Chondrocyte (in vitro differentiated cells): ENCODE results near the gene PRODH2. TPM values are rescaled to one million over a fixed set of nuclear protein-coding genes. Genes with fewer than 3 reads are reported as not detected.

Experiments used
- DNase-seq: peaks from one replicate; pipeline ENCODE4 v3.0.0; 2021; ENCODE audit warnings: mixed read lengths, low spot score
- H3K27ac Mint-ChIP-seq: one replicate; pipeline ENCODE4 v1.8.0; 2021; ENCODE audit warnings: mild to moderate bottlenecking, moderate library complexity, mixed read lengths; ENCODE audit not compliant: unreplicated experiment
- H3K27me3 Mint-ChIP-seq: 2 replicates; pipeline ENCODE4 v1.8.0; 2021; ENCODE audit warnings: low read depth, mixed read lengths
- H3K36me3 Mint-ChIP-seq: 2 replicates; pipeline ENCODE4 v1.8.0; 2021; ENCODE audit warnings: low read depth, mixed read lengths
- H3K4me1 Mint-ChIP-seq: 2 replicates; pipeline ENCODE4 v1.8.0; 2021; ENCODE audit warnings: low read depth, mild to moderate bottlenecking, mixed read lengths
- H3K4me3 Mint-ChIP-seq: one replicate; pipeline ENCODE4 v1.8.0; 2021; ENCODE audit warnings: mild to moderate bottlenecking, moderate library complexity, mixed read lengths; ENCODE audit not compliant: unreplicated experiment
- H3K9me3 Mint-ChIP-seq: 2 replicates; pipeline ENCODE4 v1.8.0; 2021; ENCODE audit warnings: low read depth, mixed read lengths
- CTCF ChIP-seq: fragments of 200-600 bp; sonication (generic); IDR thresholded peaks from 2 replicates; pipeline ENCODE4 v1.5.0; 2021; ENCODE audit warnings: antibody characterized with exemption, mild to moderate bottlenecking, moderate library complexity
- total RNA-seq: library from RNA; stranded (reverse); gene quantifications from 3 replicates; pipeline ENCODE4 v1.2.1, GENCODE V29; 2021

Gene PRODH2
- total RNA-seq, 1 donor from 2014 or later = not detected

GRCh38 chr19:35793381-35794165 is 19.1 kb downstream of the PRODH2 start:
- Mint-ChIP-seq H3K4me1 (no peaks in the 10 kb centered on the region), H3K27ac (no peak overlapping the region), H3K9me3 (no peaks in the 10 kb centered on the region), H3K4me3 (no peak overlapping the region), H3K27me3 (peaks cover 17% of the 10 kb centered on the region), H3K36me3 (no peaks in the 10 kb centered on the region)
- no peak for TF ChIP-seq CTCF
- no peak for DNase-seq

- DNase-seq = no peak
Observed at GRCh38 chr19:35792888-35793287, 19.8 kb downstream of the PRODH2 start.

GRCh38 chr19:35792312-35792711 is 20.3 kb downstream of the PRODH2 start:
- Mint-ChIP-seq H3K27me3 (peaks cover 12% of the 10 kb centered on the region), H3K4me1 (no peaks in the 10 kb centered on the region), H3K36me3 (no peaks in the 10 kb centered on the region), H3K9me3 (no peaks in the 10 kb centered on the region), H3K27ac (no peak overlapping the region), H3K4me3 (no peak overlapping the region)
- no peak for TF ChIP-seq CTCF
- DNase-seq = no peak

More at GRCh38 chr19:35792888-35793287, 19.8 kb downstream of the PRODH2 start:
- H3K4me1 Mint-ChIP-seq = no peaks in the 10 kb centered on the region
- peaks cover 13% of the 10 kb centered on the region for H3K27me3 Mint-ChIP-seq
- H3K9me3 Mint-ChIP-seq = no peaks in the 10 kb centered on the region
- H3K36me3 Mint-ChIP-seq = no peaks in the 10 kb centered on the region
- H3K4me3 Mint-ChIP-seq = no peak overlapping the region
- H3K27ac Mint-ChIP-seq = no peak overlapping the region
- TF ChIP-seq CTCF = no peak

- H3K4me1 Mint-ChIP-seq = no peaks in the 10 kb centered on the region
- TF ChIP-seq CTCF = no peak
- H3K27ac Mint-ChIP-seq = no peak overlapping the region
- peaks cover 8% of the 10 kb centered on the region for H3K27me3 Mint-ChIP-seq
- no peak for DNase-seq
- H3K36me3 Mint-ChIP-seq = no peaks in the 10 kb centered on the region
- H3K4me3 Mint-ChIP-seq = no peak overlapping the region
- no peaks in the 10 kb centered on the region for H3K9me3 Mint-ChIP-seq
Observed at GRCh38 chr19:35791814-35792279, 20.8 kb downstream of the PRODH2 start.

- Mint-ChIP-seq H3K4me1 (no peaks in the 10 kb centered on the region), H3K9me3 (no peaks in the 10 kb centered on the region), H3K27me3 (peaks cover 2% of the 10 kb centered on the region), H3K27ac (no peak overlapping the region), H3K36me3 (no peaks in the 10 kb centered on the region), H3K4me3 (no peak overlapping the region)
- TF ChIP-seq CTCF = no peak
- no peak for DNase-seq
Observed at GRCh38 chr19:35790981-35791813, 21.4 kb downstream of the PRODH2 start.
